ENCODE measurements around the gene DHX35.

GRCh38 chr20:39066471-39067242 lies 104.5 kb downstream of the DHX35 start:
- TF ChIP-seq CTCF (IDR thresholded peaks at IDR 0.05) (no peak), EP300 (IDR thresholded peaks at IDR 0.05) (no peak), POLR2A (IDR thresholded peaks at IDR 0.05) (no peak), POLR2AphosphoS5 (IDR thresholded peaks at IDR 0.05) (no peak)

Data from stomach (tissue), 4 donors.